ENCODE data around the gene CEP72.
"Not testable (repeated sequence)": the region's sequence is repeated elsewhere in the genome, so short reads cannot be mapped to it uniquely, and the experiment has no call there.

Gene CEP72

DNA sequence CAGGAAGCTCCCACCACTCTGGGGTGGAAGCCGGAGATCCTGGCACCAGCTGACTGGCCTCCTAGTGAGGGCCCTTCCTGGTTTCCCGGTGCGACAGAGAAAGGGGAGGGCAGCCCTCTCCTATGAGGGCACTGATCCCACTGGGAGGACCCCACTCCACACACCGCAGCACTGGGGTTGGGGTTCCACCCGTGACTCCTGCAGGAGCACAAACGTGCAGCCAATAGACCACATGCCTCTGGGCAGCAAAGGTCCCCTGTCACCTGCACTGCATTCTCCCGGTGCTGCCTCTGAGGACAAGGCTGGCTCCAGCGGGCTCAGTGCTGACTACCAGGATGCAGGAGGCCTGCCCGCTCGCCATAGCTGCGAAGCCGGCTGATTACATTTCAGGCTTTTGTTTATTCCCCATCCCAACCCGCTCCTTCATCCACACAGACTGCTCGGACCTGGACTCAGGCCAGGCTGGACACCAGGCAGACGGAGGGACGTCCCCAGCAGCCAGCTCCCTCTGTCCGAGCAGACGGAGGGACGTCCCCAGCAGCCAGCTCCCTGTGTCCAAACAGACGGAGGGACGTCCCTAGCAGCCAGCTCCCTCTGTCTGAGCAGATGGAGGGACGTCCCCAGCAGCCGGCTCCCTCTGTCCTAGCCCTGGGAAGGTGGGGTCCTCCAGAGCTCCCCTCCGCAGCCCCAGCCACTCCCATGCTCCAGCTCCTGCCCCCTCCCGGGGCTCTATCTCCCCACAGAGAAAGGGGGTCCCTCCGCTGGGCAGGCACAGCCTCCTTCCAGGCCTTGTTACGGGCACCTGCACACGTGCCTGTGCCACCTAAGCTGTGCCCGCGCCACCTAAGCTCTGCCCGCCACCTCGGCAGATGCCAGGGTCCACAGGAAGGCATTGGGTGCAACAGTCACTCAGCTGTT lies 8.8 kb upstream of the CEP72 start:
- Histone ChIP-seq H3K79me2 (ENCODE audit: insufficient read depth, low read depth) (no peaks in the 10 kb centered on the region), H2AFZ (ENCODE audit: low read depth) (no peak overlapping the region), H3K4me3 (IDR thresholded peaks at IDR 0.05; ENCODE audit: insufficient read depth, low read depth, low read length) (no peak overlapping the region), H3K27ac (no peak overlapping the region), H3K36me3 (ENCODE audit: insufficient read depth) (no peaks in the 10 kb centered on the region), H3K4me1 (ENCODE audit: low read depth, poor library complexity, severe bottlenecking) (no peaks in the 10 kb centered on the region), H4K20me1 (ENCODE audit: insufficient read depth) (no peaks in the 10 kb centered on the region), H3K9ac (no peak overlapping the region), H3K4me2 (no peak overlapping the region), H3K27me3 (ENCODE audit: insufficient read depth, low read depth) (peaks cover 15% of the 10 kb centered on the region; the same call in 1 of the 2 replicates)
- TF ChIP-seq, protein P1, sequence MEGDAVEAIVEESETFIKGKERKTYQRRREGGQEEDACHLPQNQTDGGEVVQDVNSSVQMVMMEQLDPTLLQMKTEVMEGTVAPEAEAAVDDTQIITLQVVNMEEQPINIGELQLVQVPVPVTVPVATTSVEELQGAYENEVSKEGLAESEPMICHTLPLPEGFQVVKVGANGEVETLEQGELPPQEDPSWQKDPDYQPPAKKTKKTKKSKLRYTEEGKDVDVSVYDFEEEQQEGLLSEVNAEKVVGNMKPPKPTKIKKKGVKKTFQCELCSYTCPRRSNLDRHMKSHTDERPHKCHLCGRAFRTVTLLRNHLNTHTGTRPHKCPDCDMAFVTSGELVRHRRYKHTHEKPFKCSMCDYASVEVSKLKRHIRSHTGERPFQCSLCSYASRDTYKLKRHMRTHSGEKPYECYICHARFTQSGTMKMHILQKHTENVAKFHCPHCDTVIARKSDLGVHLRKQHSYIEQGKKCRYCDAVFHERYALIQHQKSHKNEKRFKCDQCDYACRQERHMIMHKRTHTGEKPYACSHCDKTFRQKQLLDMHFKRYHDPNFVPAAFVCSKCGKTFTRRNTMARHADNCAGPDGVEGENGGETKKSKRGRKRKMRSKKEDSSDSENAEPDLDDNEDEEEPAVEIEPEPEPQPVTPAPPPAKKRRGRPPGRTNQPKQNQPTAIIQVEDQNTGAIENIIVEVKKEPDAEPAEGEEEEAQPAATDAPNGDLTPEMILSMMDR (conservative IDR thresholded peaks at IDR 0.05; ENCODE audit: low read depth, low read length), result no peak

GRCh38 chr5:604391-604831 lies 7.7 kb upstream of the CEP72 start:
- no peaks in the 10 kb centered on the region for H4K20me1 ChIP-seq (ENCODE audit: insufficient read depth)

DNA sequence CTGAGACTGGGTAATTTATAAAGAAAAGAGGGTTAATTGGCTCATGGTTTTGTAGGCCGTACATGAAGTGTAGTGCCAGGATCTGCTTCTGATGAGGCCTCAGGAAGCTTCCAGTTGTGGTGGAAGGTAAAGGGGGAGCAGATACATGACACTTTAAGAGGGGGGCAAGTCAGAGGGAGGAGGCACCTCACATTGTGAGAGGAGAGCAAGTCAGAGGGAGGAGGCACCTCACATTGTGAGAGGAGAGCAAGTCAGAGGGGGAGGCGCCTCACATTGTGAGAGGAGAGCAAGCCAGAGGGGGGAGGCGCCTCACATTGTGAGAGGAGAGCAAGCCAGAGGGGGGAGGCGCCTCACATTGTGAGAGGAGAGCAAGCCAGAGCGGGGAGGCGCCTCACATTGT lies 7.0 kb upstream of the CEP72 start:
- H3K9ac ChIP-seq; H3K79me2 ChIP-seq (ENCODE audit: insufficient read depth, low read depth); H3K27ac ChIP-seq; H3K36me3 ChIP-seq (ENCODE audit: insufficient read depth); H3K4me3 ChIP-seq (IDR thresholded peaks at IDR 0.05; ENCODE audit: insufficient read depth, low read depth, low read length); H2AFZ ChIP-seq (ENCODE audit: low read depth); H3K4me2 ChIP-seq; H4K20me1 ChIP-seq (ENCODE audit: insufficient read depth); H3K4me1 ChIP-seq (ENCODE audit: low read depth, poor library complexity, severe bottlenecking): not testable (repeated sequence)
- peaks cover 15% of the 10 kb centered on the region; the same call in 1 of the 2 replicates for H3K27me3 ChIP-seq (ENCODE audit: insufficient read depth, low read depth)

More at GRCh38 chr5:604391-604831, 7.7 kb upstream of the CEP72 start:
- H3K4me3 ChIP-seq (IDR thresholded peaks at IDR 0.05; ENCODE audit: insufficient read depth, low read depth, low read length), result no peak overlapping the region
- H3K4me1 ChIP-seq (ENCODE audit: low read depth, poor library complexity, severe bottlenecking), result no peaks in the 10 kb centered on the region
- peaks cover 15% of the 10 kb centered on the region; the same call in 1 of the 2 replicates for H3K27me3 ChIP-seq (ENCODE audit: insufficient read depth, low read depth)
- TF ChIP-seq, protein P1 (conservative IDR thresholded peaks at IDR 0.05; ENCODE audit: low read depth, low read length), result no peak
- no peak overlapping the region for H3K4me2 ChIP-seq
- H3K36me3 ChIP-seq (ENCODE audit: insufficient read depth), result no peaks in the 10 kb centered on the region
- H3K9ac ChIP-seq, result no peak overlapping the region
- H3K27ac ChIP-seq, result no peak overlapping the region
- no peak overlapping the region for H2AFZ ChIP-seq (ENCODE audit: low read depth)
- no peaks in the 10 kb centered on the region for H3K79me2 ChIP-seq (ENCODE audit: insufficient read depth, low read depth)

DNA sequence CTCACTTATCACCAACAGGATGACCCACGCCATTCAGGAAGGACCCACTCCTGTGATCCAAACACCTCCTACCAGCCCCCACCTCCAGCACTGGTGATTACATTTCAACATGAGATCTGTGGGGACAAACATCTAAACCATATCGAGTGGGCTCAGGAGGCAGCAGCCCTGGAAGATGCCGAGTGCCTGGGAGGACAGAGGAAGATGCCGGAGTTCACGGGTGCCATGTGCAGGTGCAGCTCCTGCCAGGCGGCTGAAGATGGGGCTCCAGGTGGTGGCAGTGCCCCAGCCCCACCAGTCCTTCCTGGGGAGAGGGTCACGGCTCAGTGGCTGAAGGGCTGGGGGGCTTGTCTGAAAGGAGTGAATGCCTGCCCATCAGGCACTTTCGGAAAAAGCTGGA lies 6.1 kb upstream of the CEP72 start:
- no peak overlapping the region for H3K9ac ChIP-seq
- no peak overlapping the region for H3K4me2 ChIP-seq
- no peaks in the 10 kb centered on the region for H3K36me3 ChIP-seq (ENCODE audit: insufficient read depth)
- no peak overlapping the region for H3K27ac ChIP-seq
- H3K4me3 ChIP-seq (IDR thresholded peaks at IDR 0.05; ENCODE audit: insufficient read depth, low read depth, low read length), result no peak overlapping the region
- no peaks in the 10 kb centered on the region for H4K20me1 ChIP-seq (ENCODE audit: insufficient read depth)
- no peak overlapping the region for H2AFZ ChIP-seq (ENCODE audit: low read depth)
- no peaks in the 10 kb centered on the region for H3K4me1 ChIP-seq (ENCODE audit: low read depth, poor library complexity, severe bottlenecking)
- peaks cover 15% of the 10 kb centered on the region; the same call in 1 of the 2 replicates for H3K27me3 ChIP-seq (ENCODE audit: insufficient read depth, low read depth)
- TF ChIP-seq, protein P1 (conservative IDR thresholded peaks at IDR 0.05; ENCODE audit: low read depth, low read length), result no peak
- H3K79me2 ChIP-seq (ENCODE audit: insufficient read depth, low read depth), result no peaks in the 10 kb centered on the region

All from KMS-11 (cell line).